DMS53 treated with DMSO at 0.1 percent for 48 hours (cell line): ENCODE results near the gene SLC38A10.
"Not testable (repeated sequence)": the region's sequence is repeated elsewhere in the genome, so short reads cannot be mapped to it uniquely, and the experiment has no call there.

Experiments
- DNase-seq: peaks from one replicate; lab custom pipeline; 2025; ENCODE audit not compliant: unreplicated experiment; lab: John Stamatoyannopoulos, UW

SLC38A10 gene

GRCh38 chr17:81232616-81233241, 62.4 kb downstream of the SLC38A10 start:
- DNase-seq: no peak

- no peak for DNase-seq
Observed at GRCh38 chr17:81231766-81232581, 63.1 kb downstream of the SLC38A10 start.

- DNase-seq: no peak
Observed at GRCh38 chr17:81231121-81231645, 63.9 kb downstream of the SLC38A10 start.

- no peak for DNase-seq
Observed at GRCh38 chr17:81230043-81230820, 64.9 kb downstream of the SLC38A10 start.

- no peak for DNase-seq
Observed at GRCh38 chr17:81229666-81229920, 65.5 kb downstream of the SLC38A10 start.

- DNase-seq: no peak
Observed at GRCh38 chr17:81228834-81229665, 66.1 kb downstream of the SLC38A10 start.

GRCh38 chr17:81228420-81228819, 66.7 kb downstream of the SLC38A10 start:
- DNase-seq: no peak

- not testable (repeated sequence) for DNase-seq
Observed at GRCh38 chr17:81227630-81228029, 67.5 kb downstream of the SLC38A10 start.

- DNase-seq: peak; percentile 48
Observed at GRCh38 chr17:81223762-81224130, 71.4 kb downstream of the SLC38A10 start.

GRCh38 chr17:81222906-81223761, 72.0 kb downstream of the SLC38A10 start, which contains the start of gene CEP131:
CEP131 (minus strand) TSS chr17:81222965; CDS start chr17:81220056, 2,909 bp downstream.
- peak; percentile 94 for DNase-seq

- DNase-seq: no peak
Observed at GRCh38 chr17:81222620-81222905, 72.5 kb downstream of the SLC38A10 start.

- DNase-seq: no peak
Observed at GRCh38 chr17:81221842-81222619, 73.1 kb downstream of the SLC38A10 start.

GRCh38 chr17:81221371-81221841, 73.7 kb downstream of the SLC38A10 start:
- no peak for DNase-seq

- DNase-seq: no peak
Observed at GRCh38 chr17:81219476-81220180, 75.5 kb downstream of the SLC38A10 start.

GRCh38 chr17:81218991-81219390, 76.1 kb downstream of the SLC38A10 start:
- no peak for DNase-seq

GRCh38 chr17:81218459-81218858, 76.6 kb downstream of the SLC38A10 start:
- no peak for DNase-seq

- DNase-seq: no peak
Observed at GRCh38 chr17:81217491-81217890, 77.6 kb downstream of the SLC38A10 start.

GRCh38 chr17:81213978-81214377, 81.1 kb downstream of the SLC38A10 start:
- no peak for DNase-seq

GRCh38 chr17:81212365-81212764, 82.7 kb downstream of the SLC38A10 start:
- DNase-seq: no peak
